Fibroblast of villous mesenchyme (primary cell): ENCODE data around the gene TRIOBP. TPM values are rescaled to one million over a fixed set of nuclear protein-coding genes. Genes with fewer than 3 reads are reported as not detected.

Experiments
- DNase-seq: peaks from one replicate; pipeline ENCODE4 v3.0.0-alpha.2; 2010; ENCODE audit warnings: low read depth
- H3K4me3 ChIP-seq: 2 replicates; pipeline ENCODE4 v1.5.1; 2011; ENCODE audit warnings: low read depth, mild to moderate bottlenecking, low read length
- total RNA-seq: library from RNA; depleted of rRNA; stranded (reverse); fragments of >200 nt; gene quantifications from 2 replicates; pipeline ENCODE4 v1.2.3, GENCODE V29; 2012
- TF ChIP-seq, protein P1 (sequence below): IDR thresholded peaks from 2 replicates; pipeline ENCODE4 v1.5.1; 2012; ENCODE audit warnings: low read depth, mild to moderate bottlenecking, low read length; ENCODE audit not compliant: insufficient read depth

Gene TRIOBP
- total RNA-seq, 1 donor = 121 TPM

DNA sequence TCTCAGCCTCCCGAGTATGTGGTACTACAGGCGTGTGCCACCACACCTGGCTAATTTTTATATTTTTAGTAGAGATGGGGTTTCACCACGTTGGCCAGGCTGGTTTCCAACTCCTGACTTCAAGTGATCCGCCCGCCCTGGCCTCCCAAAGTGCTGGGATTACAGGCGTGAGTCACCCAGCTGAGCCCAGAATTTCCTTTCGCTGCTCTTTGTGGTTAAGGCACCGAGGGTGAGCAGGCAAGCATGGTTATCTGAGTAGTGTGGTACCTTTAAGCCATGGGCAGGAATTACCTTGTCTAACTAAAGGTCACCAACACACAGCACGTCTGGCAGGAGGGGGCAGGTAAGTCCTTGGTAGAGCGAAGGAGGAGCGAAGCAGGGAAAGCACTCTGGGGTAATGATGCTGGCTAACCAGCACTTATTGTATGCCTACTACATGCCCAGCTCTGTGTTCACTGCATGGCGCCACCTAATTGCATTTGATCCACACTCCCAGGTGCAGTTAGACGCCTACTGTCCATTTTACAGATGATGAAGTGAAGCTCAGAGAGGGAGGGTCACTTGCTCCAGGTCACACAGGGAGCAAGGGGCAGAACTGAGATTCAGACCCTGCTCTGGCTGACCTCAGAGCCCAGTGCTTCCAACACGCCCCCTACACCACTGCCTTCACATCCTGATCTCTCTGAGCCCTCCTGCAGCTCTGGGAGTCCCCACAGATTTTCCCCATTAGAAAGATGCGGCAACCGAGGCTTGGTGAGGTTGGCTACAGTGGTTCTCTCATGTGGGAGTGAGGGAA, 45.7 kb downstream of the TRIOBP start:
- TF ChIP-seq, protein P1, sequence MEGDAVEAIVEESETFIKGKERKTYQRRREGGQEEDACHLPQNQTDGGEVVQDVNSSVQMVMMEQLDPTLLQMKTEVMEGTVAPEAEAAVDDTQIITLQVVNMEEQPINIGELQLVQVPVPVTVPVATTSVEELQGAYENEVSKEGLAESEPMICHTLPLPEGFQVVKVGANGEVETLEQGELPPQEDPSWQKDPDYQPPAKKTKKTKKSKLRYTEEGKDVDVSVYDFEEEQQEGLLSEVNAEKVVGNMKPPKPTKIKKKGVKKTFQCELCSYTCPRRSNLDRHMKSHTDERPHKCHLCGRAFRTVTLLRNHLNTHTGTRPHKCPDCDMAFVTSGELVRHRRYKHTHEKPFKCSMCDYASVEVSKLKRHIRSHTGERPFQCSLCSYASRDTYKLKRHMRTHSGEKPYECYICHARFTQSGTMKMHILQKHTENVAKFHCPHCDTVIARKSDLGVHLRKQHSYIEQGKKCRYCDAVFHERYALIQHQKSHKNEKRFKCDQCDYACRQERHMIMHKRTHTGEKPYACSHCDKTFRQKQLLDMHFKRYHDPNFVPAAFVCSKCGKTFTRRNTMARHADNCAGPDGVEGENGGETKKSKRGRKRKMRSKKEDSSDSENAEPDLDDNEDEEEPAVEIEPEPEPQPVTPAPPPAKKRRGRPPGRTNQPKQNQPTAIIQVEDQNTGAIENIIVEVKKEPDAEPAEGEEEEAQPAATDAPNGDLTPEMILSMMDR = no peak
- H3K4me3 ChIP-seq = no peak overlapping the region
- DNase-seq = peak; percentile 95

DNA sequence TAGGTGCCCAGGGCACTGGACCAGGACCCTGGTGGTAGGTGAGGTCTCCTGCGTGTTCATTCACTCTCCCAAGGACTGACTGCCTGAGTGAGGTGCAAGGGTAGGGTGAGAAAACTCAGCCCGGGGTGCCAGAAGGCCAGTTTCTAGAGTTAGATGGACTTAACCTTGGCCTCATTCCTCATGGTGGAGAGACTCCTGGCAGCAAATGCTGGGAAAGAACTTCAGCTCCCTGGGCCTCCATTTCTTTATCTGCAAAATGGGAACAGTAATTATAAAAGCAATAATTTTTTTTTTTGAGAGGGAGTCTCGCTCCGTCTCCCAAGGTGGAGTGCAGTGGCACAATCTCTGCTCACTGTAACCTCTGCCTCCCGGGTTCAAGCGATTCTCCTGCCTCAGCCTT, 47.7 kb downstream of the TRIOBP start:
- no peak overlapping the region for H3K4me3 ChIP-seq
- TF ChIP-seq, protein P1 = no peak
- DNase-seq = no peak

DNA sequence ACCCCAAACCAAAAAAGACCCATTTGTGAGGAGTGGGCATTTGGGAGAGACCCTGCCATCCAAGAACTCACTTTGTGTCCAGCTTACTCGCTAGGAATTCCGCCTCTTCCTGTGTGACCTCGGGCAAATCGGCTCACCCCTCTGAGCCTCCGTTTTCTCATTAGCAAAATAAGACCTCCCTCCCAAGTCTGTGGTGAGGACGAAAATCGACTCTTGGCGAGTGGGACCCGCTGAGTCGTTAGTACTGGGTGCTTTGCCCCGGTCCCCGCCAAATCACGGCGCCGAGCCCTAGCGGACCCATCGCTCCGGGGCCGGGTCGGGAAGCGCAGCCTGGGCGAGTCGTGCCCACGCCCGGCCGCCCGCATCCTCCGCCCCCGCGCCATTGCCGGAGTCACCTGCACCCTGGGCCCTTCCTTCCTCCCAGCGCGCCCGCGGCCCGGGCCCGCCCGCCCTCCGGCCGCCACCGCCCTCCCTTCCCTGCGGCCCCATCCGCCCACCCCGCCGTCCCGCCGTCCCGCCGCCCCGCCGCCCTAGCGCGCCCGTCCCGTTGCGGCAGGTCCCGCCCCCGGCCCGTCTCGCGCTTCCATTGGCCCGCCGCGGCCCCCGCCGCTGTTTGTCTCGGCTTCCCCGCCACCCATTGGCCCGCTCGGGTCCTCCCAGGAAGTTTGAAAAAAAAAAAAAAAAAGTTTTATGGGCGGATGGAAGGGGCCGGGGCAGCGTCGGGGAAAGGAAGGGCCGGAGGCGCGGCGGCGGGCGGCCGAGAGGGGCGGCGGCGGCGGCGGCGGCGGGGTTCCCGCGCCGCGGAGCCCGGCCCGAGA, 48.9 kb downstream of the TRIOBP start:
- H3K4me3 ChIP-seq = peak overlapping the region; percentile 94
- peak; percentile 92 for DNase-seq
- TF ChIP-seq, protein P1 = no peak

DNA sequence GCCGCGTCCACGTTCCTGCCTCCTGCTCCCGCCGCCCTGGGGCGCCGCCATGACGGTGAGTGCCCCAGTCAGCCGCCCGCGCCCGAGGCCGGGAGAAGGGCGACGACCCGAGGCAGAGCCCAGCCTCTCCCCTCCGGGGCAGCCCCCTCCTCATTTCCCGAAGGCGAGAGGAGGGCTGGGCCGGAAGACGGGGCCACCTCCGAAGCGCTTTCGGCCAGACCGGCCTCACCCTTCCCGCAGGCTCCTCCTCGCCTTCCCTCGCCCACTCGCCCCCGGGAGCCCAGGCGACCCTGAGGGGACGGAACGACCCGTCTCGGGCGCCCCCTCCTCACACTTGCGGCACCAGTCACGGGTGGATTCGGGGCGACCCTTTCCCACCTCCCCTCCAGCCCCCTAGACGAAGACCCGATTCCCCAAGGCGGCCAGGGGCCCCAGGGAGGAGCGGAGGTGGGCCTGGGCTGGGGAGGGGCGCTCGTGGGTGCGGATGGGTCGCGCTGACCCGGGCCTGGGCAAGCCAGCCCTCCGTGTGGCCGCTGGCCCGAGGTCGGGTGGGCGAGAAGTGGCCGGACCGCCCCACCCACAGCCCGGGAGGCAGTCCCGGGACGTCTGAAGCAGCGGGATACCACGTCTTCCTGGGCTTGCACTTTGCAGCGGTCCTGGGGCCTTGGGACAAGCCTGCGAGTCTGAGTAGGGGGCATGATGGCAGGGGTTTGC, 49.7 kb downstream of the TRIOBP start:
- H3K4me3 ChIP-seq = peak overlapping the region; percentile 94
- no peak for DNase-seq
- TF ChIP-seq, protein P1 = no peak

DNA sequence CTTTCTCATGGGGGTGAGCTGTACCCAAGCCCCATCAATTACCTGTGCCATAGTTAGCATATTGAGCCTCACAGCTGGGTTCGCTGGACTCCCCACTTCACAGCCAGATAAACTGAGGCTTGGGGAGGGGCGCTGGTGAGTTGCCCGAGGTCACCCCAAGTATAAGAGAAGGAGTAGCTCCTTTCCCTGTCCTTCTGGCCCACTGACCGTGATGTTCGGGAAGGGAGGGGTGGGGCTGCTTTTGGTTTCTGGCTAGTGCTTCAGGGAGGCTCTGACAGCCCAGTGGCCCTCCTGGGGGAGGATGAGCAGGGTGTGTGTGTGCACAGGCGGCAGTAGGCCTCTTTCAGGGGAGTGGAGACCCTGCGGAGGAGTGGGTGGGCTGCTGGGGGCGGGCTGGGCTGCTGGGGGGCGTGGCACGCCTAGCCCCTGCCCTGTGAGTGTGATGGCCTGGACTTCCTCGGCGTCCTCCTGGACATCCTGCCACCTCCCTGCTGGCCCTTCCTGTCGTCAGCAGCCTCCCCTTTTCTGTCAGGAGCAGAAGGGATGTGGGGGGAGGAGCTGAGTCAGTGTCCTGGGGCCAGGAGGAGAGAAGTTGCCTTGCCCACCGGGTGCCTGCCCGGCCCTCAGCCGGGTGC, 50.3 kb downstream of the TRIOBP start:
- TF ChIP-seq, protein P1 = no peak
- peak; percentile 70 for DNase-seq
- H3K4me3 ChIP-seq = peak overlapping the region; percentile 94

DNA sequence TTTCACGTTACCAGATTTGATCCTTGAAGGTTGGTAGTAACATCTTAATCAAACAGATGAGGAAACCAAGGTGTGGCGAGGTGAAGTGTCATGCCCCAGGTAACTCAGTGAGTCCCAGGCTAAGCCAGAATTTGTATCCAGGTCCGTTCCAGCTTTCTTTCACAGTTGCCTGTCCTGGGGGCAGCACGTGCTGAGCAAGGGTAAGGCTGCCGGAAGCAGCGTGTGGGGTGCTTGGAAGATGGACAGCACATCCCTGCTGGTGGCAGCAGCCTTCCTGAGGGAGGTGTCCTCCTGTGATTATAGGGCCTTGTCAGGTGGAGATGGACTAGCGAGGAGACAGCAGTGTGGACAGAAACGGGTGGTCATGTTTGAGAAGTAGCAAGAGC, 50.9 kb downstream of the TRIOBP start:
- peak overlapping the region; percentile 94 for H3K4me3 ChIP-seq
- TF ChIP-seq, protein P1 = no peak
- no peak for DNase-seq
